H1 (cell line): ENCODE results near the gene NME8. TPM values are rescaled to one million over a fixed set of nuclear protein-coding genes. Genes with fewer than 3 reads are reported as not detected.
A peak's percentile ranks its signal among the peaks of the same experiment; 100 is the strongest.

Source experiments
- ASH2L ChIP-seq: fragments of 200-600, 300-600 bp; sonication (generic); IDR thresholded peaks from one replicate; pipeline ENCODE4 v1.7.1; 2017; ENCODE audit warnings: low read length
- BCL11A ChIP-seq, 2 experiments: IDR thresholded peaks; one replicate each; pipeline ENCODE4 v1.6.1; 2011; ENCODE audit warnings: low read depth in 2 of 2, low read length in 2 of 2, mild to moderate bottlenecking in 2 of 2
- CEBPB ChIP-seq: IDR thresholded peaks from 2 replicates; pipeline ENCODE4 v1.6.1; 2012; ENCODE audit warnings: low read depth, low read length
- CHD2 ChIP-seq: IDR thresholded peaks from 2 replicates; pipeline ENCODE4 v1.6.1; 2012; ENCODE audit warnings: low read length, improper control_type of control experiment
- CTBP2 ChIP-seq: IDR thresholded peaks from 2 replicates; pipeline ENCODE4 v1.7.0; 2011; ENCODE audit warnings: borderline replicate concordance, mild to moderate bottlenecking, moderate library complexity, mixed read lengths, low read length; ENCODE audit not compliant: insufficient read depth, insufficient read length
- E2F6 ChIP-seq: IDR thresholded peaks from 2 replicates; pipeline ENCODE4 v1.6.1; 2012; ENCODE audit warnings: inconsistent platforms
- KDM1A ChIP-seq: fragments of 200-600, 300-600 bp; sonication (generic); IDR thresholded peaks from 2 replicates; pipeline ENCODE4 v1.7.1; 2016; ENCODE audit warnings: mild to moderate bottlenecking, low read length, borderline replicate concordance
- KDM5A ChIP-seq: fragments of 200-600 bp; IDR thresholded peaks from 2 replicates; pipeline ENCODE4 v1.7.1; 2012; ENCODE audit warnings: mild to moderate bottlenecking, low read length, inconsistent platforms, mixed read lengths
- MAX ChIP-seq: IDR thresholded peaks from 2 replicates; pipeline ENCODE4 v1.6.1; 2012; ENCODE audit warnings: inconsistent platforms
- NANOG ChIP-seq: IDR thresholded peaks from 2 replicates; pipeline ENCODE4 v1.6.1; 2011; ENCODE audit warnings: low read length, low read depth, mild to moderate bottlenecking, inconsistent platforms; ENCODE audit not compliant: insufficient read depth, poor library complexity, severe bottlenecking
- RAD21 ChIP-seq, 2 experiments: IDR thresholded peaks in 1 of 2; conservative IDR thresholded peaks in 1 of 2; 2 replicates each; pipeline ENCODE4 v1.6.1; 2011; ENCODE audit warnings: low read depth in 2 of 2, low read length in 2 of 2, improper control_type of control experiment in 1 of 2, inconsistent platforms in 1 of 2, mild to moderate bottlenecking in 1 of 2, moderate library complexity in 1 of 2
- RBBP5 ChIP-seq: IDR thresholded peaks from 2 replicates; pipeline ENCODE4 v1.7.1; 2012; ENCODE audit warnings: low read depth, mild to moderate bottlenecking, inconsistent platforms, low read length, moderate library complexity, borderline replicate concordance
- RFX5 ChIP-seq: IDR thresholded peaks from 2 replicates; pipeline ENCODE4 v1.6.1; 2011; ENCODE audit warnings: low read depth, low read length, improper control_type of control experiment, borderline replicate concordance
- RXRA ChIP-seq: IDR thresholded peaks from 2 replicates; pipeline ENCODE4 v1.6.1; 2011; ENCODE audit warnings: low read depth, mild to moderate bottlenecking, low read length, moderate library complexity; ENCODE audit not compliant: insufficient read depth
- SRF ChIP-seq: IDR thresholded peaks from 2 replicates; pipeline ENCODE4 v1.6.1; 2011; ENCODE audit warnings: mild to moderate bottlenecking, low read depth, low read length, moderate library complexity
- SUZ12 ChIP-seq: fragments of 200-600 bp; sonication (generic); IDR thresholded peaks from 2 replicates; pipeline ENCODE4 v1.6.1; 2012; ENCODE audit warnings: mild to moderate bottlenecking, inconsistent platforms, low read length, moderate library complexity, mixed read lengths
- polyA plus RNA-seq, 7 experiments: library from polyadenylated mRNA; depleted of rRNA in 3 of 7; stranded (reverse) in 5 of 7; unstranded in 2 of 7; fragments of >200 nt in 5 of 7; fragments of 200-250 nt in 2 of 7; gene quantifications; 1 replicate in 5 of 7; 2 replicates in 1 of 7; 4 replicates in 1 of 7; pipeline versions ENCODE4 v1.2.1 to v1.2.3, GENCODE V29; 2011 to 2013; ENCODE audit warnings: missing spikeins in 2 of 7, mixed read lengths in 2 of 7
- total RNA-seq: library from RNA; stranded (reverse); fragmentation: NEBNext Ultra II Directional; extraction: Animal tissue kit (Norgen Biotek cat#: 25700); gene quantifications from 2 replicates; pipeline ENCODE4 v1.2.1, GENCODE V29; 2021
- TF ChIP-seq, protein P1 (sequence below): IDR thresholded peaks from 2 replicates; pipeline ENCODE4 v1.6.1; 2012; ENCODE audit warnings: low read length, inconsistent platforms

NME8 gene
- total and polyA plus RNA-seq, 2 of the 8 experiments (the other 6 are each of a cell fraction or from before 2014, with no cell fraction given), result 0.22 to 0.44 TPM

DNA sequence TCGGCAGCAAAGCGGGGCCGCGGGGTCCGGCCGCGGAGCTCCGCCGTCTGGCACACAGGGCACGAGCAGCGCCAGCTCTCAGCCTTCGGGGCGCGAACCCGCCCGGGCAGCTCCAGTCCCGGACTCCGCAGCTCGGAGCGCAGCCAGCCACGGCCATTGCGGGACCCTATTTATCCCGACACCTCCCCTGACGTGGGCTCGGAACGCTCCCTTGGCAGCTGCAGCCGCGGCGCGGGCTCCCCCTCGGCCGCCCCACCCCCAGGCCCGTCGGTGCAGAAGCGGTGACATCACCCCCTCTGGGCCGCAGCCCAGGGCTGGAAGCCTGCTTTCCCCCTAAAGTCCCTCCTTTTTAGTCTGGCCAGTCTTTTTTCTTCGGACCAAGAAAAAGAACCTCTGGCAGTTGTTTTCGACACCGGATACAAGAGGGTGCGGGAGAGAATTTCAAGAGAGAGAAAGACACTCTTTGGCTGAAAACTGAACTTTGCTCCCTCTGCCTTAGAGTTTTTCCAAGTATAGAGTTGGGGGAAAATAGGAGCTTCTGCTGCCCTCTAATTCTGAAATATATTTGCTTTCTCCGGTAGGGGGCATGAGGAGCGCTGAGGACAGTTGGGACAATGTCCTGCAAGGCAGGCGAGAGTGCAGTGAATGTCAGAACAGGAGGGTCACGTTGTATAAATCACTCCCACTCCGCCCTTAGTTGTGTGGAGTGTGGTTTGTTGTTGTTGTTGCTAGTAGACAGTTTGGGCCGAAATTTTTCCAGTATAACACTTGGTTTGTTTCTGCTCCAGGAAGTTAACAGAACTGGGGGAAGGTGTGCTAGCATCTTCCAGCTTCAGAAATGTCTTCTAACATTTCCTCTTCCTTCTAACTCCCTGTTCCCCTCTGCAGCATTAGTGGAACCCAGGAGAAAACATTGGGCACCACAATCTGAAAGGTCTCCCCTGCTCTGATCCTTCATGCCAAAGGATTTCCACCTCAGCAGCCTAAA lies 68.6 kb downstream of the NME8 start, which contains the start of gene SFRP4 (continued):
- TF ChIP-seq RXRA (no peak), KDM5A (no peak), KDM1A (no peak), SRF (no peak), E2F6 (no peak), MAX (no peak), BCL11A (IDR thresholded peaks at IDR 0.05; ENCODE audit: low read depth in 2 of 2, low read length in 2 of 2) (no peak), SUZ12 (peak; percentile 54; the same call in 1 of the 2 replicates), CEBPB (no peak), CHD2 (no peak), RFX5 (no peak), RAD21 (IDR thresholded peaks at IDR 0.05 in 1 of 2, conservative IDR thresholded peaks at IDR 0.05 in 1 of 2; ENCODE audit: low read depth in 2 of 2, low read length in 2 of 2) (peak; percentile 56 to 68), ASH2L (peak; percentile 20), NANOG (no peak), CTBP2 (no peak), RBBP5 (no peak)
- TF ChIP-seq, protein P1, sequence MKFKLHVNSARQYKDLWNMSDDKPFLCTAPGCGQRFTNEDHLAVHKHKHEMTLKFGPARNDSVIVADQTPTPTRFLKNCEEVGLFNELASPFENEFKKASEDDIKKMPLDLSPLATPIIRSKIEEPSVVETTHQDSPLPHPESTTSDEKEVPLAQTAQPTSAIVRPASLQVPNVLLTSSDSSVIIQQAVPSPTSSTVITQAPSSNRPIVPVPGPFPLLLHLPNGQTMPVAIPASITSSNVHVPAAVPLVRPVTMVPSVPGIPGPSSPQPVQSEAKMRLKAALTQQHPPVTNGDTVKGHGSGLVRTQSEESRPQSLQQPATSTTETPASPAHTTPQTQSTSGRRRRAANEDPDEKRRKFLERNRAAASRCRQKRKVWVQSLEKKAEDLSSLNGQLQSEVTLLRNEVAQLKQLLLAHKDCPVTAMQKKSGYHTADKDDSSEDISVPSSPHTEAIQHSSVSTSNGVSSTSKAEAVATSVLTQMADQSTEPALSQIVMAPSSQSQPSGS, result peak; percentile 95
